Measurements from ENCODE around the gene HHIPL2. TPM values are rescaled to one million over a fixed set of nuclear protein-coding genes. Genes with fewer than 3 reads are reported as not detected.
"Not testable (repeated sequence)": the region's sequence is repeated elsewhere in the genome, so short reads cannot be mapped to it uniquely, and the experiment has no call there.

Gene HHIPL2
- total RNA-seq, 1 experiment from 2014 or later = 14.0 TPM

- Histone ChIP-seq H3K27ac (peak overlapping the region; percentile 96), H3K27me3 (ENCODE audit: insufficient read depth, low read depth) (no peaks in the 10 kb centered on the region), H4K20me1 (ENCODE audit: insufficient read depth) (no peaks in the 10 kb centered on the region), H3K79me2 (ENCODE audit: low read depth) (no peaks in the 10 kb centered on the region), H3K36me3 (ENCODE audit: low read depth) (no peaks in the 10 kb centered on the region), H3K4me3 (no peak overlapping the region), H2AFZ (no peak overlapping the region), H3F3A (ENCODE audit: insufficient read depth, low read depth) (peaks cover 45% of the 10 kb centered on the region), H3K9me2 (ENCODE audit: insufficient read depth) (no peaks in the 10 kb centered on the region), H3K4me1 (replicated peaks; ENCODE audit: insufficient read depth) (peaks cover 47% of the 10 kb centered on the region), H3K4me2 (peak overlapping the region; percentile 67), H3K9me3 (ENCODE audit: insufficient read depth, low read depth) (no peaks in the 10 kb centered on the region)
- intact Hi-C loops (cut with micrococcal nuclease; ENCODE audit: unreplicated experiment) = no loop called here
- no peak for DNase-seq
- no TSS peak for BruUV-seq (replicated peaks)
- ChIA-PET POLR2A (ENCODE audit: unreplicated experiment) (no interaction called here), CTCF (no interaction called here)
- TF ChIP-seq EZH2 (IDR thresholded peaks at IDR 0.05; ENCODE audit: low read depth) (no peak), CTCF (conservative IDR thresholded peaks at IDR 0.05) (no peak)
These were observed 24.1 kb downstream of the HHIPL2 start for GRCh38 chr1:222523852-222524251.

GRCh38 chr1:222522105-222522915 is 25.6 kb downstream of the HHIPL2 start:
- H3F3A ChIP-seq (ENCODE audit: insufficient read depth, low read depth) = peaks cover 45% of the 10 kb centered on the region
- CTCF ChIA-PET = no interaction called here
- H3K4me3 ChIP-seq = peak overlapping the region; percentile 23; the same call in 1 of the 2 replicates
- BruUV-seq (replicated peaks) = TSS peak; percentile 63
- no peaks in the 10 kb centered on the region for H3K9me3 ChIP-seq (ENCODE audit: insufficient read depth, low read depth)
- no peaks in the 10 kb centered on the region for H3K79me2 ChIP-seq (ENCODE audit: low read depth)
- H3K4me2 ChIP-seq = peak overlapping the region; percentile 67
- TF ChIP-seq CTCF (conservative IDR thresholded peaks at IDR 0.05) (no peak), EZH2 (IDR thresholded peaks at IDR 0.05; ENCODE audit: low read depth) (no peak)
- POLR2A ChIA-PET (ENCODE audit: unreplicated experiment) = interaction anchor here (0.5 to 0.6 kb wide), 2 partner anchors 278 to 513 kb away, joined by 4 to 5 read pairs; no protein-coding TSS in a partner anchor
- DNase-seq = peak; percentile 5 to 90
- peak overlapping the region; percentile 69 for H2AFZ ChIP-seq
- no peaks in the 10 kb centered on the region for H3K9me2 ChIP-seq (ENCODE audit: insufficient read depth)
- no peaks in the 10 kb centered on the region for H3K27me3 ChIP-seq (ENCODE audit: insufficient read depth, low read depth)
- peaks cover 47% of the 10 kb centered on the region for H3K4me1 ChIP-seq (replicated peaks; ENCODE audit: insufficient read depth)
- intact Hi-C loops (cut with micrococcal nuclease; ENCODE audit: unreplicated experiment) = no loop called here
- no peaks in the 10 kb centered on the region for H4K20me1 ChIP-seq (ENCODE audit: insufficient read depth)
- peak overlapping the region; percentile 96 for H3K27ac ChIP-seq
- H3K36me3 ChIP-seq (ENCODE audit: low read depth) = no peaks in the 10 kb centered on the region

GRCh38 chr1:222521299-222522104 is 26.4 kb downstream of the HHIPL2 start:
- CTCF ChIA-PET = no interaction called here
- POLR2A ChIA-PET (ENCODE audit: unreplicated experiment) = interaction anchor here (0.6 kb wide), 1 partner anchor 277 kb away, joined by 5 read pairs; no protein-coding TSS in a partner anchor
- Histone ChIP-seq H3K4me3 (peak overlapping the region; percentile 23; the same call in 1 of the 2 replicates), H3K27me3 (ENCODE audit: insufficient read depth, low read depth) (no peaks in the 10 kb centered on the region), H4K20me1 (ENCODE audit: insufficient read depth) (no peaks in the 10 kb centered on the region), H3K36me3 (ENCODE audit: low read depth) (no peaks in the 10 kb centered on the region), H3F3A (ENCODE audit: insufficient read depth, low read depth) (peaks cover 45% of the 10 kb centered on the region), H3K9me3 (ENCODE audit: insufficient read depth, low read depth) (no peaks in the 10 kb centered on the region), H3K4me1 (replicated peaks; ENCODE audit: insufficient read depth) (peaks cover 47% of the 10 kb centered on the region), H3K79me2 (ENCODE audit: low read depth) (no peaks in the 10 kb centered on the region), H3K4me2 (peak overlapping the region; percentile 67), H3K9me2 (ENCODE audit: insufficient read depth) (no peaks in the 10 kb centered on the region), H2AFZ (peak overlapping the region; percentile 69; the same call in 1 of the 2 replicates), H3K27ac (peak overlapping the region; percentile 96)
- peak; percentile 68 to 99 for DNase-seq
- BruUV-seq (replicated peaks) = no TSS peak
- intact Hi-C loops (cut with micrococcal nuclease; ENCODE audit: unreplicated experiment) = no loop called here
- TF ChIP-seq CTCF (conservative IDR thresholded peaks at IDR 0.05) (no peak), EZH2 (IDR thresholded peaks at IDR 0.05; ENCODE audit: low read depth) (no peak)

- H3K4me3 ChIP-seq; H4K20me1 ChIP-seq (ENCODE audit: insufficient read depth); H3K36me3 ChIP-seq (ENCODE audit: low read depth); H3K4me2 ChIP-seq; H3K9me2 ChIP-seq (ENCODE audit: insufficient read depth); H3K9me3 ChIP-seq (ENCODE audit: insufficient read depth, low read depth); H3K4me1 ChIP-seq (replicated peaks; ENCODE audit: insufficient read depth); H3K27ac ChIP-seq; H2AFZ ChIP-seq; BruUV-seq (replicated peaks); H3F3A ChIP-seq (ENCODE audit: insufficient read depth, low read depth); intact Hi-C loops (cut with micrococcal nuclease; ENCODE audit: unreplicated experiment); CTCF ChIA-PET; H3K27me3 ChIP-seq (ENCODE audit: insufficient read depth, low read depth); POLR2A ChIA-PET (ENCODE audit: unreplicated experiment); H3K79me2 ChIP-seq (ENCODE audit: low read depth): not testable (repeated sequence)
- DNase-seq = peak; percentile 54 to 79
These were observed 58.4 kb downstream of the HHIPL2 start for GRCh38 chr1:222489496-222489895.

DNA sequence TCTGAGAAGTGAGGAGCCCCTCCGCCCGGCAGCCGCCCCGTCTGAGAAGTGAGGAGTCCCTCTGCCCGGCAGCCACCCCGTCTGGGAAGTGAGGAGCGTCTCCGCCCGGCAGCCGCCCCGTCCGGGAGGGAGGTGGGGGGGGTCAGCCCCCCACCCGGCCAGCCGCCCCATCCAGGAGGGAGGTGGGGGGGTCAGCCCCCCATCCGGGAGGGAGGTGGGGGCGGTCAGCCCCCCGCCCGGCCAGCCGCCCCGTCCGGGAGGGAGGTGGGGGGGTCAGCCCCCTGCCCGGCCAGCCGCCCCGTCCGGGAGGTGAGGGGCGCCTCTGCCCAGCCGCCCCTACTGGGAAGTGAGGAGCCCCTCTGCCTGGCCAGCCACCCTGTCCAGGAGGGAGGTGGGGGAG is 60.1 kb downstream of the HHIPL2 start:
- H3K36me3 ChIP-seq (ENCODE audit: low read depth); H2AFZ ChIP-seq; DNase-seq; H3K79me2 ChIP-seq (ENCODE audit: low read depth); H3K9me2 ChIP-seq (ENCODE audit: insufficient read depth); H3K4me3 ChIP-seq; H3F3A ChIP-seq (ENCODE audit: insufficient read depth, low read depth); H4K20me1 ChIP-seq (ENCODE audit: insufficient read depth); H3K27me3 ChIP-seq (ENCODE audit: insufficient read depth, low read depth); CTCF ChIA-PET; H3K4me1 ChIP-seq (replicated peaks; ENCODE audit: insufficient read depth); H3K27ac ChIP-seq; BruUV-seq (replicated peaks); POLR2A ChIA-PET (ENCODE audit: unreplicated experiment); H3K4me2 ChIP-seq; H3K9me3 ChIP-seq (ENCODE audit: insufficient read depth, low read depth); intact Hi-C loops (cut with micrococcal nuclease; ENCODE audit: unreplicated experiment): not testable (repeated sequence)

Measured in PC-9 (cell line).